ENCODE data around the gene BIRC7.

Gene BIRC7

GRCh38 chr20:63216041-63216848 lies 19.5 kb upstream of the BIRC7 start, which contains the start of gene YTHDF1:
YTHDF1 (minus strand) TSS chr20:63216131; CDS start chr20:63215892, 239 bp downstream.
- peak within 1 kb of the TSS; percentile 90 for H3K4me3 ChIP-seq (ENCODE audit: insufficient read length, low read depth)
- peak; percentile 35 for TF ChIP-seq YY1 (IDR thresholded peaks at IDR 0.05; ENCODE audit: insufficient read depth, insufficient read length)
- no peak for TF ChIP-seq SUZ12 (IDR thresholded peaks at IDR 0.05; ENCODE audit: extremely low read depth, insufficient read depth, insufficient read length)
- H3K4me1 ChIP-seq (ENCODE audit: insufficient read depth, insufficient read length): peaks cover 19% of the 10 kb centered on the region
- no peaks in the 10 kb centered on the region for H3K9me3 ChIP-seq (ENCODE audit: insufficient read depth, low read length)
- peaks cover 41% of the 10 kb centered on the region for H3K36me3 ChIP-seq (ENCODE audit: insufficient read depth, insufficient read length, low read length)
- DNase-seq (ENCODE audit: low read depth, low spot score): peak; percentile 93
- no peaks in the 10 kb centered on the region for H3K27me3 ChIP-seq (ENCODE audit: insufficient read depth, insufficient read length)
- H3K9ac ChIP-seq (ENCODE audit: insufficient read length, low read depth): peak within 1 kb of the TSS; percentile 97

- Histone ChIP-seq H3K9me3 (ENCODE audit: insufficient read depth, low read length) (no peaks in the 10 kb centered on the region), H3K9ac (ENCODE audit: insufficient read length, low read depth) (peak overlapping the region; percentile 95), H3K36me3 (ENCODE audit: insufficient read depth, insufficient read length, low read length) (peaks cover 33% of the 10 kb centered on the region), H3K4me3 (ENCODE audit: insufficient read length, low read depth) (peak overlapping the region; percentile 90), H3K27me3 (ENCODE audit: insufficient read depth, insufficient read length) (no peaks in the 10 kb centered on the region), H3K4me1 (ENCODE audit: insufficient read depth, insufficient read length) (peaks cover 19% of the 10 kb centered on the region)
- TF ChIP-seq YY1 (IDR thresholded peaks at IDR 0.05; ENCODE audit: insufficient read depth, insufficient read length) (no peak), SUZ12 (IDR thresholded peaks at IDR 0.05; ENCODE audit: extremely low read depth, insufficient read depth, insufficient read length) (no peak), ZNF274 (IDR thresholded peaks at IDR 0.05; ENCODE audit: low read depth, low read length) (no peak)
- DNase-seq (ENCODE audit: low read depth, low spot score): no peak
Observed at GRCh38 chr20:63216849-63217471, 18.7 kb upstream of the BIRC7 start.

DNA sequence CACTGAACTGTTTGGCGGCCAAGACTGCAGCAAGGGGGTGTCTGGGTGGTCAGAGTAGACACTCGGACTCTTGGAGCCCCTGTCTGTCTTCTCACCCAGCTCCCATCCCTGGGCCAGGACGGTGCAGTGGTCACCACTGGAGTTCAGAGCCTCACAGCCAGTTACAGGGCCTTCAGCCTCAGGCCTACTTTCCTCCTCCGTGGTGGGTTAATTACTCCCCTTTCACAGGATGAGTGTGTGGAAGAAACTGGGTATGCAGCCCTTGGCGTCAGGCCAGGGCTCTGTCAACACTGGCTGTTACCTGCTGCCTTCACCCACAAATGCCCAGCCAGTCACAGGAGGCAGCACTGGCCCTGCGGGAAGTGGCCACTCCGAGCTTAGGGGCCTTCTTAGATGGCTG lies 18.0 kb upstream of the BIRC7 start:
- no peak for DNase-seq (ENCODE audit: low read depth, low spot score)

GRCh38 chr20:63218701-63219446 lies 16.8 kb upstream of the BIRC7 start:
- DNase-seq (ENCODE audit: low read depth, low spot score): no peak
- Histone ChIP-seq H3K4me1 (ENCODE audit: insufficient read depth, insufficient read length) (peaks cover 9% of the 10 kb centered on the region), H3K36me3 (ENCODE audit: insufficient read depth, insufficient read length, low read length) (peaks cover 14% of the 10 kb centered on the region), H3K27me3 (ENCODE audit: insufficient read depth, insufficient read length) (peaks cover 3% of the 10 kb centered on the region), H3K4me3 (ENCODE audit: insufficient read length, low read depth) (no peak overlapping the region), H3K9me3 (ENCODE audit: insufficient read depth, low read length) (no peaks in the 10 kb centered on the region), H3K9ac (ENCODE audit: insufficient read length, low read depth) (peak overlapping the region; percentile 27)
- no peak for TF ChIP-seq SUZ12 (IDR thresholded peaks at IDR 0.05; ENCODE audit: extremely low read depth, insufficient read depth, insufficient read length)
- TF ChIP-seq ZNF274 (IDR thresholded peaks at IDR 0.05; ENCODE audit: low read depth, low read length): no peak
- TF ChIP-seq YY1 (IDR thresholded peaks at IDR 0.05; ENCODE audit: insufficient read depth, insufficient read length): no peak

More for the DNA sequence above, 18.0 kb upstream of the BIRC7 start:
- Histone ChIP-seq H3K4me3 (ENCODE audit: insufficient read length, low read depth) (no peak overlapping the region), H3K36me3 (ENCODE audit: insufficient read depth, insufficient read length, low read length) (peaks cover 26% of the 10 kb centered on the region), H3K9me3 (ENCODE audit: insufficient read depth, low read length) (no peaks in the 10 kb centered on the region), H3K4me1 (ENCODE audit: insufficient read depth, insufficient read length) (peaks cover 13% of the 10 kb centered on the region), H3K9ac (ENCODE audit: insufficient read length, low read depth) (peak overlapping the region; percentile 1), H3K27me3 (ENCODE audit: insufficient read depth, insufficient read length) (peaks cover 3% of the 10 kb centered on the region)
- TF ChIP-seq SUZ12 (IDR thresholded peaks at IDR 0.05; ENCODE audit: extremely low read depth, insufficient read depth, insufficient read length): no peak
- no peak for TF ChIP-seq ZNF274 (IDR thresholded peaks at IDR 0.05; ENCODE audit: low read depth, low read length)
- TF ChIP-seq YY1 (IDR thresholded peaks at IDR 0.05; ENCODE audit: insufficient read depth, insufficient read length): no peak

GRCh38 chr20:63219447-63219821 lies 16.3 kb upstream of the BIRC7 start:
- TF ChIP-seq ZNF274 (IDR thresholded peaks at IDR 0.05; ENCODE audit: low read depth, low read length) (no peak), YY1 (IDR thresholded peaks at IDR 0.05; ENCODE audit: insufficient read depth, insufficient read length) (no peak), SUZ12 (IDR thresholded peaks at IDR 0.05; ENCODE audit: extremely low read depth, insufficient read depth, insufficient read length) (no peak)
- Histone ChIP-seq H3K27me3 (ENCODE audit: insufficient read depth, insufficient read length) (peaks cover 3% of the 10 kb centered on the region), H3K4me3 (ENCODE audit: insufficient read length, low read depth) (no peak overlapping the region), H3K9me3 (ENCODE audit: insufficient read depth, low read length) (no peaks in the 10 kb centered on the region), H3K9ac (ENCODE audit: insufficient read length, low read depth) (no peak overlapping the region), H3K36me3 (ENCODE audit: insufficient read depth, insufficient read length, low read length) (peaks cover 9% of the 10 kb centered on the region), H3K4me1 (ENCODE audit: insufficient read depth, insufficient read length) (peaks cover 15% of the 10 kb centered on the region)
- no peak for DNase-seq (ENCODE audit: low read depth, low spot score)

GRCh38 chr20:63219866-63220521 lies 15.7 kb upstream of the BIRC7 start:
- no peak for DNase-seq (ENCODE audit: low read depth, low spot score)
- Histone ChIP-seq H3K4me1 (ENCODE audit: insufficient read depth, insufficient read length) (peaks cover 20% of the 10 kb centered on the region), H3K36me3 (ENCODE audit: insufficient read depth, insufficient read length, low read length) (peaks cover 3% of the 10 kb centered on the region), H3K27me3 (ENCODE audit: insufficient read depth, insufficient read length) (peaks cover 3% of the 10 kb centered on the region), H3K9me3 (ENCODE audit: insufficient read depth, low read length) (no peaks in the 10 kb centered on the region), H3K4me3 (ENCODE audit: insufficient read length, low read depth) (no peak overlapping the region), H3K9ac (ENCODE audit: insufficient read length, low read depth) (peak overlapping the region; percentile 9)
- no peak for TF ChIP-seq YY1 (IDR thresholded peaks at IDR 0.05; ENCODE audit: insufficient read depth, insufficient read length)
- no peak for TF ChIP-seq ZNF274 (IDR thresholded peaks at IDR 0.05; ENCODE audit: low read depth, low read length)
- no peak for TF ChIP-seq SUZ12 (IDR thresholded peaks at IDR 0.05; ENCODE audit: extremely low read depth, insufficient read depth, insufficient read length)

Measured in NT2/D1 (cell line).